Erythroblast (primary cell): ENCODE measurements around the gene TBC1D24.
A peak's percentile ranks its signal among the peaks of the same experiment; 100 is the strongest.

Experiments
- DNase-seq, 2 experiments: peaks; one replicate each; lab custom pipeline; 2025; lab: John Stamatoyannopoulos, UW
- GATA1 ChIP-seq: IDR thresholded peaks from 2 replicates; pipeline ENCODE4 v1.6.1; 2011; ENCODE audit warnings: low read depth, mild to moderate bottlenecking, control low read depth, low read length, moderate library complexity
- POLR2A ChIP-seq: IDR thresholded peaks from 2 replicates; pipeline ENCODE4 v1.6.1; 2011; ENCODE audit warnings: mild to moderate bottlenecking, low read length

The TBC1D24 gene

DNA sequence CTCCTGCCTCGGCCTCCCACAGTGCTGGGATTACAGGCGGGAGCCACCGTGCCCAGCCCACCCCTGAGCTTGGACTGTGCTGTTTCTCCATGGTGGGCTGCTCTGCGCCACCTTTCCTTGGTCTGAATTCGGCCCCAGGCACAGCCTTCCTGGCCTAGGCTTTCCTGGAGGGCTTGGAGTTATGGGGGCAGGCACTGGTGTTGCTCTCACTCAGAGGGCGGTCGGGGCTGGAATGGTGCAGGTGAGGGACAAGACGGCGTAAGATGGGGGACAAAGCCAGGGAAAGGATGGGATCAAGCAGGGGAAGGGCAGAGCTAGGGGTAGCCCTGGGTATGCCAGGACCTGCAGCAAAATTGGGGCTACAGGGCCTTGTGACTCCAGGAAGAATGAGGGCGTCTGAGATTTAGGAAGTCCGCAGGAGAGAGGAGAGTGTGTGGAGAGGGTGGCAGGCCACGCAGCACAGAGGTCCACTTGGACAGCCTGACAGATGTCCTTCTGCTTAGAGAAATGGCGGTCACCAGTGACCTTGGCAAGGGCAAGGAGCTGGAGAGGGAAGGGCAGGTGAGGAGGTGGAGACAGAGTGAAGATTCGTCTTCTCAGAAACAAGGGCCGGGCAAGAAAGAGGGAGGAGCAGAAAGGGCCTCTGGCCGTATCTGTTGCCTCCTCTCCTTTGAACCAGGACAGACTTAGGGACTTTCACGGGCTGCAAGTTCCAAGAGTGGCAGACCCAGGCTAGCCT lies 37.2 kb downstream of the TBC1D24 start:
- no peak for TF ChIP-seq GATA1
- TF ChIP-seq POLR2A = no peak
- no peak for DNase-seq

DNA sequence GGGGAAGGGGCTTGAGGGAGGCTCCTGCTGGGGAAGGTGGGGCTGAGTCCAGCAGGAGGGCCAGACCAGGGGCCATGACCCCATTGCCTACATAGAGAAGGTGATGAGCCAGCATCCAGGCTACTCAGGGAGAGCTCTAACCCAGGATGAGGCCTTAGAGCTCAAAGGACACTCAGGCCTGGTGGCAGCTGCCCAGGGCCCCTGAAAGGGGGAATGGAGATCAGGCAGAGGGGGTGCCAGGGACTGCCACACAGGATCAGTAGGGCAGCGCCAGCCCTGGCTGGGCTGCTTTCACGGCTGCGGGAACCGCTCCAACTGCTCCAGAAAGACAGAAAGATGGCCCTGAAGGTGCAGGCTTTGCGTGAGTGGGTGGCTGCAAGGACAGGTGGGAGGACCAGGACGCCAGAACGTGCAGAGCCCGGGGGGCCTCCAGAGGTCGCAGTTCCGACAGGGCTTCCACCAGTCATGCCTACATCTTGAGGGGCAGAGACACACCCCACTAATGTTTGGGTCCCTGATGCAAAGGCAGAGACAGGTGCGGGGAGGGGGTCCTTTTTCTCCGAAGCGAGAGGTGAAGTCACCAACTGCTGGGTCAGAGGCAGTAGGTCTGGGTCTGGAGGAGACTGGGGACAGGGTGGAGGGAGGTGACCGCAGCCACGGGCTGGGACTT lies 37.9 kb downstream of the TBC1D24 start:
- TF ChIP-seq GATA1 = no peak
- TF ChIP-seq POLR2A = no peak
- DNase-seq = peak in 1 of 2 experiments; percentile 38

DNA sequence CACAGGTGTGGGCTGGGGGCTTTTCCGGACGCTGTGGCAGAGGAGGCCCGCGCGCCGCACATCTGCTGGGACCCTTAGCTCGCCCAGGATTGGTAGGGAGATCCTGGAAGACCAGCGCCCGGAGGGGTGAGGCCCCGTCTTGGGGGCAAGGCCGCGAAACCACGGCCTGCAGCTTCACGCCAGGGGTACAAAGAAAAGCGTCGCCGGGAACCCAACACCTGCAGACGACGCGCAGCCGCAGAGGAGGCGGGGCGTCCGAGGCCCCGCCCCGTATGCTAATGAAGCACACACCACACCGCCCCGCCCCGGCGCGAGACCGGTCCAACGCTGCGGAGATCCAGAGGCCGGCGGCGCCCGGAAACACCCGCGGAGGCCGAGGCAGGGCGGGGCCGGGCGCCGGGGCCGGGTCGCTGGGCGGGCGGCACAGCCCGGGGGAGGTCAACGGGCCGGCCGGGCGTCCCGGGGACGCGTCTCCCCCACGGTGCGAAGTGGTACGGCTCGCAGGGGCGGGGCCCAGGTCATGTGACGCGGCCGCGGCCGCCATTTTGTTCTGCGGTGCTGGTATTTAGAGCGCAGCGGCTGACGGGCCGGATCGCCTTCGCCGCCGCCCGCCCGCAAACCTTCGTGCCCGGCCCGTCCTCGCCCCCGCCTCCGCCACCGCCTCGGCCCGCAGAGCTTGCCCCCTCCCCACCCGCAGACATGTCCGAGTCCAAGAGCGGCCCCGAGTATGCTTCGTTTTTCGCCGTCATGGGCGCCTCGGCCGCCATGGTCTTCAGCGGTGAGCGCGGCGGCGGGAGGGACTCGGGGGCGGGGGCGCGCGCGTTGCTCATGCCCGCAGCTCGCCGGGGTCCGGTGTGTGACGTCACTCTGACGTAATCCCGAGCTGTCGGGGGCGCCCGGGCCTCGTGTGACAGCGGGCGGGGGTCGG lies 38.7 kb downstream of the TBC1D24 start, which contains the start of gene ATP6V0C:
Gene ATP6V0C, plus strand, starts transcription at position 548 of the 928 bp plus-strand sequence. Its CDS starts 152 bp downstream, at position 700.
- TF ChIP-seq POLR2A (peak; percentile 81), GATA1 (no peak)
- DNase-seq = peak; percentile 97 to 99

DNA sequence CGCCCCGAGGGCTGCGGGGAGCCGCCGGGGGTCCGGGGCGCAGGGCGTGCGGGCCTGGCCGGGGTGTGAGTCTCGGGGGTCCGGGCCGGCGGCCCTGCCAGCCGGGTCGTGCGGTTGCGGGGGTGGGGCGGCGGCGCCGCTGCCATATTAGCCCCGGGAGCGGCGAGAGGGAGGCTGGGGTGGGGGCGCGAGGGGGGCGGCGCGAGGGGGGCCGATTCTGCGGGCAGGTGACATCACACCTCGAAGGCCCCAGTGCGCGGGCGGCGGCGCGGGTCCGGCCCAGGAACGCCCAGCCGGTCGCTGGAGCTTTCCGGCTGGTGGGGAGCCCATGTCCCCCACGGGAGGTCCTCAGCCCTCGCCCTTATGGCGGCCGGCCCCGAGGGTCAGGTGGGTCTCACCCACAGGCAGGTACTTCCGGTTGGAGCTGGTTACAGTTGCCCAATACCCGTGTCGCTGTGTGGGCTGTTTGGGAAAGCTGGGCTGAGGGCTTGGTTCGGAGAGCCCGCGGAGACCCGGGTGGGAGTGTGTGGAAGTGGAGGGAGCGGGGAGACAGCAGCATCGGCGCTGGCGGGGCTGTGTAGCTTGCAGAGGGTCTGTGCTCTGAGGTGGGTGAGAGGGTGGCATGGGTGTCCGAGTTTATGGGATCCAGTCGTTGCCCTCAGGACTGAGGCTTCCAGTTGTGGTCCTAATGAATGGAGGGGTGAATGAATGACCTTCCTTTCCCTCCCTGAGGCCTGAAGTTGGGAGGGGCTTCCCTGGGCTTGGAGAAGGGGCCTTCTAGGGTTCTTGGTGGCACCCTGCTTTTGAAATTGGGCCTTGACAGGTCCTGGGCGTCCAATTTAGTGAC lies 39.6 kb downstream of the TBC1D24 start:
- DNase-seq = peak; percentile 73 to 82

DNA sequence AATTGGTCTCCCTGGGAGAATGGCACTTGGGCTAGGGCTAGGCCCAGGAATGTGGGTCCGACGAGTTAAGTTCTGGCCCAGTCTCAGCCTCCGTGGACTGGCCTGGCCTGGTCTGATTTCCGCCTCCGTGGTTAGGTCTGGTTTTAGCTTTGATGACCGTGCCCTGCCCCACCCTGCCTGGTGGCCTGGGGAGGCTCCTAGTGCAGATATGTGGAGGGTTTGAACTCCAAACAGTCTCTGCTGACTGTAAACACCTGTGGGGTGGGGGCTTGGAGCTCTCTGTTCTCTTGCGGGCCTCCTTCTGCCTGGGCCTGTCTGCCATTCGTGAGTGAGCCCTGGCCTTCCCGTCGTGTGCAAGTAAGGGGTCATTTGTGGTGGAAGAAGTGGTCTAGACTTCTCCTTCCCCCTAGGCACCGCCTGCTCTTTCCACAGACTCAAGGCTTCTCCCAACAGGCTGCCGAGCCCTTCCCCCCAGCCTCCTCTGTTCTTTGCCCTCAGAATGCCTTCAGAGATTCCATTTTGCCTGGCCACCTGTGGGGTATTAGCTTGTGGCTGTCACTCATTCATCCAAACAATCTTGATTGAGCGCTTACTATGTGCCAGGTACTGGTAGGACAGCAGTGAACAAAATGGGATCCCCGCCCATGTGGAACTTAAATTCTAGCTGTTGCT lies 40.4 kb downstream of the TBC1D24 start:
- peak; percentile 73 to 75 for DNase-seq
- TF ChIP-seq GATA1 (no peak), POLR2A (peak; percentile 46)

More for the DNA sequence above, 39.6 kb downstream of the TBC1D24 start:
- TF ChIP-seq GATA1 (no peak), POLR2A (no peak)

DNA sequence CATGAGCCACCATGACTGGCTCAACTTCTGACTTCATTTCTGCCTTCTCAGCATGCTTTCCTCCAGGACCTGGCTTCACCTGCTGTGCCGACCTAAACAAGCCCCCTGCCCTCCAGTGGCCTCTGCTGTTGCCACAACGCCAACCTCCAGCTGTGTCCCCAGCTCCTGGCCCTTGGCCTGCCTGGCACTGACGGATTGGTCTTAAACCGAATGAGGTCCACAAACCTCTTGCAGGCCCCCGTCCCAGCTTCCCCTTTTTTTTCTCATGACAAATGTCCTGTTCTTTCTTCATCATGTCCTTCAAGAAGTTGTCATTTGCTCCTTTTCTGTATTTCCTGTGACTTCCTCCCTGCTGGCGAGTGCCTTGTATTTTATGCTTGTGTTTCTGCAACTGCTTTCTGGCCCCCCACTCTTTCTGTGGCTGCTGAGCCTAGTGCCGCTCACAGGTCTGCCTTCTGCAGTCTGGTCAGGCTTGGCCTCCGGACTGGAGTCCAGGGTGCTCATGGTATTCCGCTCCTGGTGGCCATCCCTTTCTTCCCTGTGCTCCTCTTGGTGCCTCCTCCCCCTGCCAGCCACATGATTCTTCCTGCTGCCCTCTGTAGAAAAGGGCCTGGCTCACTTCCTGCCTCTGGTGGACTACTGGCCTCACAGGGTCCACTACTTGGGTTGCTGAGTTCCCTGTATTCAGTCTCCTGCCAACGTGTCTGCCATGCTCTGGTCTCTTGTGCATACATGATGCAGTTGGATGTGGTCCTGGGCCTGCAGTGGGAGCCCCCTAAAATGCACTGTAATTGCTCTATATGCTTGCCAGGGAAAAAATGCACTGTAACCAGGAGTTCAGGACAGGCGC lies 41.7 kb downstream of the TBC1D24 start:
- DNase-seq = no peak
- TF ChIP-seq POLR2A (no peak), GATA1 (no peak)

DNA sequence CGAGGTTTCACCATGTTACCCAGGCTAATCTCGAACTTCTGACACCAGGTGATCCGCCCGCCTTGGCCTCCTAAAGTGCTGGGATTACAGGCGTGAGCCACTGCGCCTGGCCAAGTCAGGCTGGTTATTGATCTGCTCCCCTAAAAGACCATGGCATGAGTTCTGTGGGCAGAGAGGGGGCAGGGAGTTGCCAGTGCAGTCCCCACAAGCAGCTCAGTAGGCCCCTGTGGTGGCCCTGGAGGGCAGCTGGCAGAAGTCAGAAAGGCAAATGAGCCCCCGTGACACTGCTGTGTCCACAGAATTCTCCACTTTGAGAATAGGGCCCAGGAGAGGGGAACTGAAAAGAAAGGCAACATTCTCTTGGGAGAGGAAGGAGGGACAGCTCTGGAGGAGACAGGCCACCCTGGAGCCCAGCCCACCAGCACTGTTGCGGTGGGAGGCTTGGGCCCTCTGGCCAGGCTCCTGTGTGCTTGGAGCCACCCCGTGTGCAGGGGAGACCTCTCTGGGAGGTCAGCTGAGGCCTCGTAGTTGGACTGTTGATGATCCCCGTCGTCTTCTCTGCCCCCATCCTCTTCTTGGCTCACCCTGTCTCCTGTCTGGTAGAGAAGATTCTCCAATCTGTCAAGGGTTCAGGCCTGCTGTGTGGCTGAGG lies 43.2 kb downstream of the TBC1D24 start:
- DNase-seq = no peak
- no peak for TF ChIP-seq GATA1
- no peak for TF ChIP-seq POLR2A

DNA sequence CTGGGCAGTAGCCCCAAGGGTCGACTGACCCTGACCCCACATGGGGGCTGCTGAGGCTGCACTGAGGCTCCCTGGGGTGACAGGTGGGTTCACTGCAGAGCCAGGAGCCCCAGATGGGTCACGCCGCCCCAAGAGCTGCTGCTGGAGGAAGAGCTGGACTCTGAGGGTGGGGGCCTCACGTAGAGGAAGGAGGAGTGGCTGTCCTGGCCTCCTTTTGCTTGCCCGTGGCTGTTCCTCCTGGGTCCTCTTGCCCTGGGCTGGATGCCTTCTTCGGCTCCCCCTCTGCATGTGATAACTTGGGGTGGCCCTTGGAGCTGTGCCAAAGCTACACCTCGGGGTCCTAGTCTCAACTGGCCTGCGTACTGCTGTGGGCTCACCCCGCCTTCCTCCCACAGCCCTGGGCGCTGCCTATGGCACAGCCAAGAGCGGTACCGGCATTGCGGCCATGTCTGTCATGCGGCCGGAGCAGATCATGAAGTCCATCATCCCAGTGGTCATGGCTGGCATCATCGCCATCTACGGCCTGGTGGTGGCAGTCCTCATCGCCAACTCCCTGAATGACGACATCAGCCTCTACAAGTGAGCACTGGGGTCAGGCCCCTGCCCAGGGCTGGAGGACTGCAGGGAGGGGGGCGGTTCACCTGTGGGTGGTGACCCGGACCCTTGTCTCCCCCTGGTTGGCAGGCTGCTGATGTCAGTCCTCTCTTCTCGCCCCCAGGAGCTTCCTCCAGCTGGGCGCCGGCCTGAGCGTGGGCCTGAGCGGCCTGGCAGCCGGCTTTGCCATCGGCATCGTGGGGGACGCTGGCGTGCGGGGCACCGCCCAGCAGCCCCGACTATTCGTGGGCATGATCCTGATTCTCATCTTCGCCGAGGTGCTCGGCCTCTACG lies 44.1 kb downstream of the TBC1D24 start:
- peak in 1 of 2 experiments; percentile 52 for DNase-seq
- TF ChIP-seq POLR2A = no peak

DNA sequence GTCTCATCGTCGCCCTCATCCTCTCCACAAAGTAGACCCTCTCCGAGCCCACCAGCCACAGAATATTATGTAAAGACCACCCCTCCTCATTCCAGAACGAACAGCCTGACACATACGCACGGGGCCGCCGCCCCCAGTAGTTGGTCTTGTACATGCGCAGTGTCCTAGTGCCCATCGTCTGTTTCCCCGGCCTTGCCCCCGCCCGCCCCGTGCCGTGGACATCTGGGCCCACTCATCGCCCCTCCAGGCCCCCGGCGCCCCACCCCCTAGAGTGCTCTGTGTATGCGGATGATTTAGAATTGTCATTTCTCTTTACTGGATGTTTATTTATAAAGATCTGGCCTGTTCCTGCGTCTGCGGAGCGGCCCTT lies 44.8 kb downstream of the TBC1D24 start:
- no peak for DNase-seq
- TF ChIP-seq POLR2A = no peak
- TF ChIP-seq GATA1 = no peak

DNA sequence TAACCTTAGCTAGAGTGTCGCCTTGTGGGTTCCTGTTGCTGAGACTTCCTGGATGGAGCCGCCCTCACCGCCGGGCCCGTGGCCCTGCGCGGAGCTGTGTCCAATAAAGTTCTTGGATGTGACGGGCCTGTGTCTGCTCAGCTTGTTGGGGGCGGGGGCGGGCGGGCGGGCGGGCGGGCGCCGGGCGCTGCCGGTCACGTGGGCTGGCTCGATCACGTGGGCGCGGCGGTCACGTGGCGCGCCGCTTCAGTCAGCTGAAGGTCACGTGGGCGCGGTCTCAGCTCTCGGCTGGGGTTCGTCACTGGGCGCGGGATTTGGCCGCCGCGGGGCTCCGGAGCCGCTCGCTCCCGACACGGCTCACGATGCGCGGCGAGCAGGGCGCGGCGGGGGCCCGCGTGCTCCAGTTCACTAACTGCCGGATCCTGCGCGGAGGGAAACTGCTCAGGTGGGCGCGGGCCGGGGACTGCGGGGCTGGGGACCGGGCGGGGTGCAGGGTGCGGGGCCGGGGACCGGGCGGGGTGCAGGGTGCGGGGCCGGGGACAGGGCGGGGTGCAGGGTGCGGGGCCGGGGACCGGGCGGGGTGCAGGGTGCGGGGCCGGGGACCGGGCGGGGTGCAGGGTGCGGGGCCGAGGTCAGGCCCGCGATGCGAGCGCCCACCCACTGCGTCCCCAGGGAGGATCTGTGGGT lies 45.3 kb downstream of the TBC1D24 start, which contains the start of gene AMDHD2:
Gene AMDHD2, plus strand, starts transcription at position 275 of the 687 bp plus-strand sequence. Its CDS starts 88 bp downstream, at position 363.
- peak; percentile 97 to 98 for DNase-seq
- no peak for TF ChIP-seq GATA1
- no peak for TF ChIP-seq POLR2A
